ENCODE results near the gene RAB5A.

- TF ChIP-seq, protein P1, sequence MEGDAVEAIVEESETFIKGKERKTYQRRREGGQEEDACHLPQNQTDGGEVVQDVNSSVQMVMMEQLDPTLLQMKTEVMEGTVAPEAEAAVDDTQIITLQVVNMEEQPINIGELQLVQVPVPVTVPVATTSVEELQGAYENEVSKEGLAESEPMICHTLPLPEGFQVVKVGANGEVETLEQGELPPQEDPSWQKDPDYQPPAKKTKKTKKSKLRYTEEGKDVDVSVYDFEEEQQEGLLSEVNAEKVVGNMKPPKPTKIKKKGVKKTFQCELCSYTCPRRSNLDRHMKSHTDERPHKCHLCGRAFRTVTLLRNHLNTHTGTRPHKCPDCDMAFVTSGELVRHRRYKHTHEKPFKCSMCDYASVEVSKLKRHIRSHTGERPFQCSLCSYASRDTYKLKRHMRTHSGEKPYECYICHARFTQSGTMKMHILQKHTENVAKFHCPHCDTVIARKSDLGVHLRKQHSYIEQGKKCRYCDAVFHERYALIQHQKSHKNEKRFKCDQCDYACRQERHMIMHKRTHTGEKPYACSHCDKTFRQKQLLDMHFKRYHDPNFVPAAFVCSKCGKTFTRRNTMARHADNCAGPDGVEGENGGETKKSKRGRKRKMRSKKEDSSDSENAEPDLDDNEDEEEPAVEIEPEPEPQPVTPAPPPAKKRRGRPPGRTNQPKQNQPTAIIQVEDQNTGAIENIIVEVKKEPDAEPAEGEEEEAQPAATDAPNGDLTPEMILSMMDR (IDR thresholded peaks at IDR 0.05; ENCODE audit: insufficient read depth, low read depth, low read length), result no peak
- TF ChIP-seq EZH2 (IDR thresholded peaks at IDR 0.05; ENCODE audit: insufficient read depth, low read length), result no peak
These were observed 66.5 kb downstream of the RAB5A start for GRCh38 chr3:20013396-20013795.
